Germinal center (tissue), 1 donor: Measurements from ENCODE around the gene TMEM63A.
"Not testable (repeated sequence)": the region's sequence is repeated elsewhere in the genome, so short reads cannot be mapped to it uniquely, and the experiment has no call there.

Experiments used
- DNase-seq: peaks from one replicate; pipeline ENCODE4 v3.0.0; 2012; ENCODE audit warnings: mixed read lengths, low spot score

Gene TMEM63A

GRCh38 chr1:225845097-225845496, 37.1 kb downstream of the TMEM63A start:
- no peak for DNase-seq

GRCh38 chr1:225844236-225845061, 37.7 kb downstream of the TMEM63A start:
- no peak for DNase-seq

- no peak for DNase-seq
Measured at GRCh38 chr1:225843426-225843795, 38.8 kb downstream of the TMEM63A start.

GRCh38 chr1:225842788-225843425, 39.3 kb downstream of the TMEM63A start:
- no peak for DNase-seq

GRCh38 chr1:225842074-225842473, 40.1 kb downstream of the TMEM63A start:
- no peak for DNase-seq

- DNase-seq: no peak
Measured at GRCh38 chr1:225840713-225841112, 41.5 kb downstream of the TMEM63A start.

- DNase-seq: no peak
Measured at GRCh38 chr1:225840223-225840610, 42.0 kb downstream of the TMEM63A start.

- no peak for DNase-seq
Measured at GRCh38 chr1:225838793-225839192, 43.4 kb downstream of the TMEM63A start.

GRCh38 chr1:225836296-225836695, 45.9 kb downstream of the TMEM63A start:
- not testable (repeated sequence) for DNase-seq

GRCh38 chr1:225835856-225836255, 46.3 kb downstream of the TMEM63A start:
- no peak for DNase-seq

- DNase-seq: no peak
Measured at GRCh38 chr1:225834417-225835329, 47.5 kb downstream of the TMEM63A start.

- DNase-seq: no peak
Measured at GRCh38 chr1:225830841-225831240, 51.3 kb downstream of the TMEM63A start.

- no peak for DNase-seq
Measured at GRCh38 chr1:225828706-225829345, 53.4 kb downstream of the TMEM63A start.

GRCh38 chr1:225827076-225827475, 55.1 kb downstream of the TMEM63A start:
- no peak for DNase-seq

- no peak for DNase-seq
Measured at GRCh38 chr1:225825607-225826007, 56.6 kb downstream of the TMEM63A start.

GRCh38 chr1:225825078-225825477, 57.1 kb downstream of the TMEM63A start:
- DNase-seq: no peak

- DNase-seq: no peak
Measured at GRCh38 chr1:225824533-225824941, 57.6 kb downstream of the TMEM63A start.

- no peak for DNase-seq
Measured at GRCh38 chr1:225823811-225824261, 58.3 kb downstream of the TMEM63A start.

- no peak for DNase-seq
Measured at GRCh38 chr1:225822655-225823403, 59.4 kb downstream of the TMEM63A start.

GRCh38 chr1:225820522-225821120, 61.6 kb downstream of the TMEM63A start:
- no peak for DNase-seq
